NT2/D1 (cell line): ENCODE measurements around the gene NKD1.

ENCODE experiments used
- SUZ12 ChIP-seq: IDR thresholded peaks from 2 replicates; pipeline ENCODE4 v1.6.1; 2011; ENCODE audit not compliant: insufficient read length, insufficient read depth; ENCODE audit errors: extremely low read depth
- YY1 ChIP-seq: IDR thresholded peaks from 2 replicates; pipeline ENCODE4 v1.6.1; 2011; ENCODE audit not compliant: insufficient read length, insufficient read depth

- no peak for TF ChIP-seq SUZ12
- no peak for TF ChIP-seq YY1
These were observed 73.2 kb downstream of the NKD1 start for GRCh38 chr16:50621452-50621792.
